NCI-H510A treated with DMSO at 0.1 percent for 48 hours (cell line): ENCODE data around the gene PHF2.

ENCODE experiments used
- DNase-seq: peaks from one replicate; lab custom pipeline; 2025; lab: John Stamatoyannopoulos, UW

The PHF2 gene

GRCh38 chr9:93630806-93631411 is 54.5 kb downstream of the PHF2 start:
- no peak for DNase-seq

- no peak for DNase-seq
Observed at GRCh38 chr9:93633492-93634221, 57.3 kb downstream of the PHF2 start.

- no peak for DNase-seq
Observed at GRCh38 chr9:93634311-93635185, 58.2 kb downstream of the PHF2 start.

- no peak for DNase-seq
Observed at GRCh38 chr9:93635186-93636107, 59.1 kb downstream of the PHF2 start.

GRCh38 chr9:93636172-93636661 is 59.8 kb downstream of the PHF2 start:
- no peak for DNase-seq

GRCh38 chr9:93636667-93637066 is 60.3 kb downstream of the PHF2 start:
- DNase-seq, result no peak

GRCh38 chr9:93637886-93638285 is 61.5 kb downstream of the PHF2 start:
- DNase-seq, result no peak

- DNase-seq, result no peak
Observed at GRCh38 chr9:93640027-93640426, 63.6 kb downstream of the PHF2 start.

- DNase-seq, result no peak
Observed at GRCh38 chr9:93642961-93643360, 66.6 kb downstream of the PHF2 start.

GRCh38 chr9:93644397-93645088 is 68.2 kb downstream of the PHF2 start:
- no peak for DNase-seq

GRCh38 chr9:93645149-93645889 is 68.9 kb downstream of the PHF2 start:
- DNase-seq, result no peak

- no peak for DNase-seq
Observed at GRCh38 chr9:93645921-93646639, 69.7 kb downstream of the PHF2 start.

- no peak for DNase-seq
Observed at GRCh38 chr9:93646640-93647178, 70.3 kb downstream of the PHF2 start.

GRCh38 chr9:93648181-93648580 is 71.8 kb downstream of the PHF2 start:
- no peak for DNase-seq

- DNase-seq, result no peak
Observed at GRCh38 chr9:93648836-93649235, 72.5 kb downstream of the PHF2 start.

- DNase-seq, result no peak
Observed at GRCh38 chr9:93649610-93650261, 73.4 kb downstream of the PHF2 start.

- DNase-seq, result no peak
Observed at GRCh38 chr9:93650448-93650847, 74.1 kb downstream of the PHF2 start.

GRCh38 chr9:93651521-93651950 is 75.2 kb downstream of the PHF2 start:
- DNase-seq, result no peak
